ENCODE measurements around the gene NLRP1.

NLRP1 gene

DNA sequence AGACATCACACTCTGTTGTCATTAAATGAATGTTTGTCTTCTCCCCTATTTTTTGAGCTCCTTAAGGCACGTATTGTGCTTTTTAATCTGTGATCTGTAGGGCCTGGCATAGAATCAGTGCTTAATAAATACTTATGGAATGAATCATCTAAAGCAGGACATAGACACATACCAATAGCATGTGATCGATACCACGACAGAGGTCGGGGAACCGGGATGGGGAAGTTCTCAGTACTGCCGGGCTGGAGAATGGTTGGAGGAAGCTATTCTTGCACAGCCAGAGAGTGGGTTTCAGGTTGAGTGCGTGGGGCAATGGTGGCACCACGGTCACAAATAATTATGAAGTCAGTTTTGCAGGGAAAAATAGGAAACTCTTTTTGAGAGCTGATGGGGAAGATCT lies 26.8 kb downstream of the NLRP1 start:
- TF ChIP-seq TAF1 (IDR thresholded peaks at IDR 0.05; ENCODE audit: borderline replicate concordance, insufficient read depth, low read length) (no peak), POLR2AphosphoS5 (IDR thresholded peaks at IDR 0.05; ENCODE audit: low read depth, low read length) (no peak), FOXP2 (optimal IDR thresholded peaks at IDR 0.05; ENCODE audit: borderline replicate concordance, extremely low read depth, extremely low read length, insufficient read depth) (no peak), SIN3A (IDR thresholded peaks at IDR 0.05; ENCODE audit: borderline replicate concordance, insufficient read depth, low read length) (no peak)
- TF ChIP-seq, protein P1, sequence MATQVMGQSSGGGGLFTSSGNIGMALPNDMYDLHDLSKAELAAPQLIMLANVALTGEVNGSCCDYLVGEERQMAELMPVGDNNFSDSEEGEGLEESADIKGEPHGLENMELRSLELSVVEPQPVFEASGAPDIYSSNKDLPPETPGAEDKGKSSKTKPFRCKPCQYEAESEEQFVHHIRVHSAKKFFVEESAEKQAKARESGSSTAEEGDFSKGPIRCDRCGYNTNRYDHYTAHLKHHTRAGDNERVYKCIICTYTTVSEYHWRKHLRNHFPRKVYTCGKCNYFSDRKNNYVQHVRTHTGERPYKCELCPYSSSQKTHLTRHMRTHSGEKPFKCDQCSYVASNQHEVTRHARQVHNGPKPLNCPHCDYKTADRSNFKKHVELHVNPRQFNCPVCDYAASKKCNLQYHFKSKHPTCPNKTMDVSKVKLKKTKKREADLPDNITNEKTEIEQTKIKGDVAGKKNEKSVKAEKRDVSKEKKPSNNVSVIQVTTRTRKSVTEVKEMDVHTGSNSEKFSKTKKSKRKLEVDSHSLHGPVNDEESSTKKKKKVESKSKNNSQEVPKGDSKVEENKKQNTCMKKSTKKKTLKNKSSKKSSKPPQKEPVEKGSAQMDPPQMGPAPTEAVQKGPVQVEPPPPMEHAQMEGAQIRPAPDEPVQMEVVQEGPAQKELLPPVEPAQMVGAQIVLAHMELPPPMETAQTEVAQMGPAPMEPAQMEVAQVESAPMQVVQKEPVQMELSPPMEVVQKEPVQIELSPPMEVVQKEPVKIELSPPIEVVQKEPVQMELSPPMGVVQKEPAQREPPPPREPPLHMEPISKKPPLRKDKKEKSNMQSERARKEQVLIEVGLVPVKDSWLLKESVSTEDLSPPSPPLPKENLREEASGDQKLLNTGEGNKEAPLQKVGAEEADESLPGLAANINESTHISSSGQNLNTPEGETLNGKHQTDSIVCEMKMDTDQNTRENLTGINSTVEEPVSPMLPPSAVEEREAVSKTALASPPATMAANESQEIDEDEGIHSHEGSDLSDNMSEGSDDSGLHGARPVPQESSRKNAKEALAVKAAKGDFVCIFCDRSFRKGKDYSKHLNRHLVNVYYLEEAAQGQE (IDR thresholded peaks at IDR 0.05; ENCODE audit: insufficient read depth in 1 of 2, low read depth in 2 of 2, low read length in 2 of 2), result no peak

DNA sequence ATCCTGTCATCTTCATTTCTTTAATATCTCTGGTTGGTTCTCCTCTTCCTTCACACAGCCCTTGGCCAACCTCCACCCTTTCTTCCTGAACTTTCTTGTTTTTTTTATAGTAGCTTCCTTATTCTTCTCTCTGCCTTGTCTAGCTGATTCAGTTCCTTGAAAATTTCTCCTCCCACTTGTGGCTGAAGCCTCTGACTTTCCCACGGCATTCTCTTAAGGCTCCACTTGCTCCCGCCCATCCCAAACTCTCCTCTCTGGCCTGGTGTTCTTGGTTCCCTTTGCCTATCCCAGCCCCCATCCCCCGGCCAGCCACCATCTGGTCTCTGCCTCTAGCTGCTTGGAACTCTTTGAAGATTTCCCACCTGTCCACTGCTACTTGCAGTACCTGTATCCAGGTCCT lies 29.1 kb downstream of the NLRP1 start:
- TF ChIP-seq SIN3A (IDR thresholded peaks at IDR 0.05; ENCODE audit: borderline replicate concordance, insufficient read depth, low read length) (no peak), POLR2AphosphoS5 (IDR thresholded peaks at IDR 0.05; ENCODE audit: low read depth, low read length) (no peak)

DNA sequence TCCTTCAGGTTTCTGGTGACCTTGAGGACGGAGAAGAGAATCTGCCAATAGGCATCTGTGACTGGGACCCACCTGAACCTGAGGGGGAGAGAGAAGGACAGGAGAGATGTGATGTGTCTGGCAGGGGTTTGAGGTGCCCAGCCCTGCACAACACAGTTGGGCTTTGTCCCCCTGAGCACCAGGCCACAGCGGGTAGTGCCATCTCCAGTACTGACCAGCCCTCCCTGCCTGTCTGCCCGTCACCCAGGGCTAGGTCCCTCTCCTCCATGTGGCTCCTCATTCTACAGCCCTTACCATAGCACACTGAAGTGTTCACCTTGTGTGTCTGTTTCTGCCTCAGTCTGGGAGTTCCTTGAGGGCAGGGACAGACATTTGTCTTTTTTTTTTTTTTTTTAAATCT lies 30.8 kb downstream of the NLRP1 start:
- TF ChIP-seq POLR2AphosphoS5 (IDR thresholded peaks at IDR 0.05; ENCODE audit: low read depth, low read length) (no peak), SIN3A (IDR thresholded peaks at IDR 0.05; ENCODE audit: borderline replicate concordance, insufficient read depth, low read length) (no peak), TAF1 (IDR thresholded peaks at IDR 0.05; ENCODE audit: borderline replicate concordance, insufficient read depth, low read length) (no peak), FOXP2 (optimal IDR thresholded peaks at IDR 0.05; ENCODE audit: borderline replicate concordance, extremely low read depth, extremely low read length, insufficient read depth) (no peak)
- TF ChIP-seq, protein P1 (IDR thresholded peaks at IDR 0.05; ENCODE audit: insufficient read depth in 1 of 2, low read depth in 2 of 2, low read length in 2 of 2), result no peak

DNA sequence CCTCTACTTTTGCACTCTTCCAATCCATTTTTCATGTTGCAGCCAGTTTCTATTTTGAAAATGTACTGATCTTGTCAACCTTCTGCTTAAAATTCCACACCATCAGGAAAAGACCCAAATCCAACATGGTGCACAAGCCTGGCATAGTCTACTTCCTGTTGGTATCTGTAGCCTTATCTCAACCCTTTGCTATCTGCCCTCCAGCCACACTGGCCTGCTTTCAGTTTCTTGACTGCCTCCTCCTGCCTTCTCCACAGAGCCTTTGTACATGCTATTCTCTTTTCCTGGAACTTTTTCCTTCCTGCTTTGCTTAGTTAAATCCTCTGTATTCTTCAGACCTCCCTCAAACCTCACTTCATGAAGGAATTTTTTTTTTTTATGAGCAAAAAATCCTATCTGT lies 31.5 kb downstream of the NLRP1 start:
- TF ChIP-seq SIN3A (IDR thresholded peaks at IDR 0.05; ENCODE audit: borderline replicate concordance, insufficient read depth, low read length) (no peak), FOXP2 (optimal IDR thresholded peaks at IDR 0.05; ENCODE audit: borderline replicate concordance, extremely low read depth, extremely low read length, insufficient read depth) (no peak), TAF1 (IDR thresholded peaks at IDR 0.05; ENCODE audit: borderline replicate concordance, insufficient read depth, low read length) (no peak), POLR2AphosphoS5 (IDR thresholded peaks at IDR 0.05; ENCODE audit: low read depth, low read length) (no peak)
- TF ChIP-seq, protein P1 (IDR thresholded peaks at IDR 0.05; ENCODE audit: insufficient read depth in 1 of 2, low read depth in 2 of 2, low read length in 2 of 2), result no peak

DNA sequence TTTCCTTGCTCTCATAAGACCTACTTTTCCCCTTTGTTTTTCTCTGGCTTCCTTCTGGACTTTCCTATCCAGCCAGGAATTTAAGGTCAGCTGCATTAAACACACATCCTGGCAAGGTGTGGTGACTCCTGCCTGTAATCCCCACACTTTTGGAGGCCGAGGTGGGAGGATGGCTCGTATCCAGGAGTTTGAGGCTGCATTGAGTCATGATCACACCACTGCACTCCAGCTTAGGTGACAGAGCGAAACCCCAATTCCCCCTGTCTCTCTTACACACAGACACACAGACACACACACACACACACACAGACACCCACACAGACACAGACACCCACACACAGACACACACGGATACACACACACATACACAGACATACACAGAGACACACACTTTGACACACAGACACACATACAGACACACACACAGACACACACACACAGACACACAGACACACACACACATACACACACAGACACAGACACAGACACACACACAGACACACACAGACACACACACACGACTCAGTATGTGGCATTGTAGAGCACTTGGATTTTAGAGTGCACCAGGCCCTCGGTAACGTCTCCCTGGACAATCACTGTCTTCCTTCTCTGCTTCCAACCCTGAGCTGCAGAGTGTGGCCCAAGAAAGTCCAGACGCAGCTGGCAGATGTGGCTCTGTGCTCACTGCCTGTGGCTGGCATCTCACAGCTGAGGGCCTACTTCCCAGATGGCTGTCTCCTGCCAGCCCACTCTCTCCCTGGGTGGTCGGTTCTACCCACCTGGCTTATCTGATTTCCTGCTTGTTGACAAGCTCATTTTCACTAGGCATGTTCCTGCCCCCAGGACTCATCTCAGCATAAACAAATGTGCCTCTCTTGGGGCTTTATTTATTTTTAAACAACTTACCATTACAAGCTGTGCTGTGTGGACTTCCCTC lies 39.0 kb downstream of the NLRP1 start:
- TF ChIP-seq, protein P1 (IDR thresholded peaks at IDR 0.05; ENCODE audit: insufficient read depth in 1 of 2, low read depth in 2 of 2, low read length in 2 of 2), result no peak
- TF ChIP-seq POLR2AphosphoS5 (IDR thresholded peaks at IDR 0.05; ENCODE audit: low read depth, low read length) (no peak), FOXP2 (optimal IDR thresholded peaks at IDR 0.05; ENCODE audit: borderline replicate concordance, extremely low read depth, extremely low read length, insufficient read depth) (no peak), TAF1 (IDR thresholded peaks at IDR 0.05; ENCODE audit: borderline replicate concordance, insufficient read depth, low read length) (no peak), SIN3A (IDR thresholded peaks at IDR 0.05; ENCODE audit: borderline replicate concordance, insufficient read depth, low read length) (no peak)
